ENCODE data around the gene PHF2.

The PHF2 gene

GRCh38 chr9:93568169-93568568 is 8.2 kb upstream of the PHF2 start:
- no peak for DNase-seq (ENCODE audit: low read depth)

GRCh38 chr9:93569621-93570174 is 6.7 kb upstream of the PHF2 start:
- DNase-seq (ENCODE audit: low read depth), result no peak

DNA sequence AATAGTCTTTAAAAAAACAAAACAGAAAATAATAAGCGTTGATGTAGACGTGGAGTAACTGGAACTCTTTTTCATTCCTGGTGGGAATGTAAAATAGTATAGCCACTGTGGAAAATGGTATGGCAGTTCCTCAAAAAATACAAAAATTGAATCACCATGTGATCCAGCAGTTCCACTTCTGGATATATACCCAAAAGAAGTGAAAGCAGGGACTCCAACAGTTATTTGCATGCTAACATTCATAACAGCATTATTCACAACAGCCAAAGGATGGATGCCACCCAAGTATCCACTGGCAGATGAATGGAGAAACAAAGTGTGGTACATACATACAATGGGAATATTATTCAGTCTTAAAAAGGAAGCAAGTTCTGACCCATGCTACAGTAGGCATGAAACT is 4.2 kb upstream of the PHF2 start:
- DNase-seq (ENCODE audit: low read depth), result no peak

DNA sequence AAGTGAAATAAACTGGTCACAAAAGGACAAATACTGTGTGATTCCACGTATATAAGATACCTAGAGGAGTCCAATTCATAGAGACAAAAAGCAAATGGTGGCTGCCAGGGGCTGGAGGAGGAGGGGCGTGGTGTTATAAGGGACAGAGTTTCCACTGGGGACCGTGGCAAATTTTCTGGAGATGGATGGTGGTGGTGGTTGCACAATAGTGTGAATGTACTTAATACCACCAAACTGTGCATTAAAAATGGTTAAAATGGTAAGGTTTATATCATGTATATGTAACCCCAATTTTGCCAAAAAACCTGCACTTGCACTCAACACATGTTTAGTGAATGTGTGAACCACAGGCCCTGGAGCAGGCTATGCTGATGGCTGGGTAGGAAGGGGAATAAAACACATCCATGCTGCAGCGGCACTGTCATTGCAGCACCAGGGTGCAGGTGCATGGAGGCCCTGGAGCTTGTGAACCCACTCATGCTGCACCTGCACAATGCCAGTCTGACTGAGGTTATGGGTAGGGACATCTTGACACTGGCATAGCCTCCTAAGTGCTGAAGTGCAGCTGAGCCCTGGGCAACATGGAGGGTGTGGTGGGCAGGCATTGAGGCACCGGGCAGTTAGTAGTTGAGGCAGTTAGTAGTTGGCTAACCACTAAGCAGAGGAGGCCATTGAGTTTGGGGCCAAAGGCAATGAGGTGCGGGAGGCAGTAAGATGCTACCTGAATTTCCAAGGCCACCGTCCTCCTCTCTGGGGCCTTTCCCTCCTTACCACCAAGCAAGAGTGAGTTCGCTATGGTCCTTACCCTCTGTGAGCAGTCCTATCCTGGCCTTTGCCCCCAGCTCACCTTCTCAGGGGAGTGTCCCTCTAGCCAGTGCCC is 3.5 kb upstream of the PHF2 start:
- DNase-seq (ENCODE audit: low read depth), result no peak

GRCh38 chr9:93573516-93573828 is 2.9 kb upstream of the PHF2 start:
- DNase-seq (ENCODE audit: low read depth), result no peak

GRCh38 chr9:93574091-93574899 is 2.1 kb upstream of the PHF2 start:
- no peak for DNase-seq (ENCODE audit: low read depth)

GRCh38 chr9:93574900-93575795 is 1.2 kb upstream of the PHF2 start:
- no peak for DNase-seq (ENCODE audit: low read depth)

- DNase-seq (ENCODE audit: low read depth), result no peak
Measured at GRCh38 chr9:93575796-93576257, 557 bp upstream of the PHF2 start.

DNA sequence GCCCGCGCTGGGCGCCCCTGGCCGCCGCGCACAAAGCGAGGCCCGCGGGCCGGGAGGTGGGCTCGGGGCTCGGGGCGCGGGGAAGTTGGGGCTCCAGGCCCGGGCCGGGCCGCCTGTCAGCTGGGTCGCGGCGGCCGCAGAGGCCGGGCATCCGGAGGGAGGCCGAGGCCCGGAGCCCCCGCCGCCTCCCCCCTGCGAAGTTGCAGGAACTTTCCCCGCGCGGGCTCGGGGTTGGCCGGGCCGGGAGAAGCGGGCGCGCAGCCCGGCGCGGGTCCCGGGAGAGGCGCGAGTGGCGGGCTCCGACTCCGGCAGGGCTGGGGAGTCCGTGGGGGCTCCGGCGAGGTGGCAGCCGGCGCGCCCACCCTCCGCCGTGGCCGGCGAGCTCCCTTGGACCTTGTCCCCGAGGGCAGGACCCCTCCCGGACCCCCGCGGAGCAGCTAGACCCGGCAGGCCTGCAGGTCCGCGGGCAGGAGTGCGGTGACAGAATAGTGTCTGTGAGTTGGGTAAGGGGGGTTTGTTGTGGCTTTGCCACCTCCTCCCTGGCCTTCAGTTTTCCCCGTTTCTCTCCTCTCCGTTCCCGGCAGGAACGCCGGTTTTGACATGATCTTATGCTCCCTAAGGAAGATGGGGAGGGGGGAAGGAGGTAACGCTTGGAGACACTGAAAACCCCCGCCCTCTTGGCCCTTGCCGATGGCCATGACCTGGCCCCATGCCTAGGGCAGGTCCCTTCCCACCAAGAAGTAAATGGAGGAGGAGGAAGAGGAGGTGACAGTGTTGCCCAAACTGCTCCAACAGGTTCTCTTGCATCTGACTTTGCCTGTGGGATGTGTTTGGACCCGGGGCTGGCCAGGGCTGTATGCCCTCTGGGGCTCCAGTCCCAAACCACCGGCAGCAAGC is 942 bp downstream of the PHF2 start:
- no peak for DNase-seq (ENCODE audit: low read depth)

- DNase-seq (ENCODE audit: low read depth), result no peak
Measured at GRCh38 chr9:93577975-93578682, 1.7 kb downstream of the PHF2 start.

DNA sequence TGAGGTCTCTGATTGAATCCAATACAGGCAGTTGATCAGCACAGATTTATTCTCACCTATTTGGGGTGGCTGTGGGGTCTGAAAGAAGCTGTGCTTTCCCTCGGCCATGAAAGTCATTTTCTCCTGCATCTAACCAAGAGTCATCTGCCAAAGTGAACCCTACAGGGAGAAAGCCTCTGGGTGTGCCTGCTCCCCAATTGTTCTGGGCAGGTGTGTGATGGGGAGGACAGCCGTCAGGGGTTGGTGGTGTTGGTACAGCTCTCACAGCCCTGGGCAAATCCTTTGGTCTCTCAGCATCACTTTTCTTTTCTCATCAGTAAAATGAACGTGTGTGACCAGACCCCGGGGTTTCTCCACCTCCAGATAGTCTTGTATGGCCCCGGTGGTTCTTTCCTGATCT is 2.5 kb downstream of the PHF2 start:
- no peak for DNase-seq (ENCODE audit: low read depth)

DNA sequence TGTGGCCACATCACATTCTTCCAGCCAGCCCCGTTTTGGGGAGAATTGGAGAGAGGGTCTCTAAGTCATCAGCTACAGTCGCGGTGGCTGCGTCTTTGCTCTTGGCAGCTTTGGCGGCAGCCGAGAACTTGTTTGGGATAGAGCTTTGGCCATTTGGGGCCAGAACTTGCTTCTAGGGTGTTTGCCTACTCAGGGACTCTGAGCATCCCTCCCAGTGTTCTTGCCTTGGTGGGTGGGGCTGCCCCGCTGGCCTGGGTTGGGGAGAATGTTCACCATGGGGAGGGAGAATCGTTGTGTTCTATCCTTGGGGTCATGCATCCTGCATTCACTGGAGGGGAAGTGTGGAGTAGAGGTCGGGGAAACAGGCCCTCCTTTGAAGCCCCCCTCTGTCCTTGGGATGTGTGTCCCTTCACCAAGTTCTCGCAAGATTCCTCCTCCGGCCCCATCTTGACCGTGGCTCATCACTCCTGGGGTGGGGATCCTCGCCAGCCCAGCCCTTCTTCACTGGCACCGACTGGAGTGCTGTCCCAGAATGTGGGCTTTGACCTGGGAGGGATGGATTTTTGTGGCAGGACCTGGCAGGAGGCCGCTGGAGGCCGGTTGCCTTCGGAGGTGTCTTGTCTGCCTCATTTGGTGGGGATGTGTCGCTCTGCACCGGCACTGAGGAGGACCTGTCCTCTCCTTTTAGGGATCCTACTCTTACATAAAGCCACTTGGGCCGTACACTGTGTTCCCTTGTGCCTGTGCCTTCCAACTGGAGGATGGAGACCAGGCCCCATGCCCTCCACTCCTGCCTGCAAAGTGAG is 3.5 kb downstream of the PHF2 start:
- no peak for DNase-seq (ENCODE audit: low read depth)

DNA sequence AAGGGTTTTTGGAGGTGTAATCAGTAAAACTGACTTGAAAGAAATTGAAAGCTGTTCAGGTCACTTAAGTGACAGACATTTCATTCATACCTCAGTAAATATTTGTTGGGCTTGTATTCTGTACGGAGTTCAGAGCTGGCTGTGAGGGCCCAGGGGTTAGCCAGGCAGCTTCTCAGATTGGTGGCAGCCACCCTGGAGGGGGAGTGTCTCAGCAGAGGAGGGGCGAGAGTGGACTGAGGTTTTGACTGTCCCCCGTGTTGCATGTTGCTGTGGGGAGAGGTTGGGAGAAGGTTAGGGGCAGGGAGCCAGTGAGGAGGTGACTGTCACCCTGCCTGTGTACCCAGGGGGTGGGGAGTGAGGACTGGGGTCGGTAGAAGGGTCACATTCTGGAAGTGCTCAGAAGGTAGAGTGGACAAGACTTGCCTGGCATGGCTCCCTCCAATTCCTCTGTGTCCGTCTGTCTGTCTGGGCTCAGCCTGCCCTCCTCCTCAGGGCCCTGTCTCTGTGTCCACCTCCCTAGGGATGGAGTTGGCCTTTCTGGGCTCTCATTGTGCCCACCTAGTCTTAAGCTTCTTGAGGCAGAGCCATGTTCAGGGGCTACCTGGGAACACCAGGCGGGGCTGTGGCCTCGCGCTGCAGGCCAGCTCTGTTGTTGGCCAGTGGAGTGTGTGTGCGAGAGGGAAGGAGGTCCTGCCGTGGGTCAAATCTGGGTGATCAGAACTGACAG is 4.4 kb downstream of the PHF2 start:
- no peak for DNase-seq (ENCODE audit: low read depth)

DNA sequence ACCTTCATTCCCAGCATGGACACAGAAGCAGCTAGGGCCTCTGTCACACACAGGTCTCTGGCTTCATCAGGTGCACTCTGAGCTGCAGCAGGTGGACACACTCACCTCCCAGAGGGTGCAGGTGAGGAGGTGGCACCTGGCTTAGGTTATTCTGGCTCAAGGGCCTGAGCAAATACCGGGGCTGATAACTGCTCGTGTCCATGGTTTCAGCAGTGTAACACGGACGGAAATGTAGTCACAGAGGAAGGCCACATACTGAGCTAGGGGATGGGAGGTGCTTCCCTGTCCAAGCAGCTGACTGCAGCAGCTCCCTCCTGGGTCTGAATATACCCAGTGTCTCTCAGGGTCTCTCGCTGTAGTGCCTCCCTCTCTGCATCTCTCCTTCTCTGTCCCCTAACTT is 5.7 kb downstream of the PHF2 start:
- DNase-seq (ENCODE audit: low read depth), result no peak

DNA sequence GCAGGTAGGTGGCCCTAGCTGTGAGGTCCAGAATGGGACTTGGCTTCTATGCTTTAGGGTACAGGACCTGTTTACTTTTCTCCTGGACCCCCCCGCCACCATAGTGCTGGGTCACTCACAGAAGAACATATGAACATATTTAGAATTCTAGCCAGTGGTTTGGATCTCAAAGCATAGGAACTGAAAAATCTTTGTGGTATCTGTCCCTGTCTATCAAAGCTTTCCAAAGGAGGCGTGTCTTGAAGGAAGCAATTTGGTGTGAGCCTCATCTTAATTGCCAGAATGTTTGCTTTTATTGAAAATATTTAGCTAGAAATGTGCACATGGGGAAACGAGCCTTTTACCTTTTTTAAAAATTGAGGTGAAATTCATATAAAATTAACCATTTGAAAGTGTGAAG is 6.2 kb downstream of the PHF2 start:
- no peak for DNase-seq (ENCODE audit: low read depth)

DNA sequence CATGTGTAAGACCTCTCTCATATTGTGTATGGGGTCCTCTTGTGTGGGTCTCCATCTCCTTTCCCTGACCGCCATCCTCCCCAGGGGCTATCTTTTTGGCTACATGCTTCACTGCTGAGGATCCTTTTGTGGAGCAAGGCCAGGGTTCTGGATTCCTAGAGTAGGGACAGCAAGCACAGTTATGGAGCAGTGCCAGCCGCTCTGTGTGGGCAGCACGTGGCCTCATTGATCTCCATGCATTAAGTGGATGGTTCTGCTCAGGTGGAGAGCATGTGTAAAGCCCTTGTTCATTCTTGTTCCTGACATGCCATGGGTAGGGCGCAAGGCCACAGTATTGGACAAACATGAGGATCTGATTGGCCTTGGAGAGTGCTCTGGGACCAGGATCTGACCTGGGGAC is 8.9 kb downstream of the PHF2 start:
- DNase-seq (ENCODE audit: low read depth), result no peak

DNA sequence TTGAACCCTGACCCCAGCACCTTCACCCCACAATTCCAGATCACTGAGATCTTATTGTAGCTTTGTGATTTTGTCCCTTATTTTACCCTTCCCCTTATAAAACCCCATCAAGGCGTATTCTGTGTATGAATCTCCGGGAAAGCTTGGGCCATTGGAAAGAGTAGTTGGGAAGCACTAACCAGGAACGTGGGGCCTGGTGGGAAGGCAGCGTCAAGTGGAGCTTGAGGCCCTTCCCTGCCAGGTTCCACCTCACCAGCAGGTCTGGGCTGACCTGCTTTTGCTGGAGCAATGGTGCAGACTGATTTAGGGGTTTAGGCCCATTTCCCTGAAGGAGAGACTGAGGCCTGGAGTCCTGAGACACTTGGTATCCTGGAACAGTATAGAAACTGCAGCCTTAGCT is 9.3 kb downstream of the PHF2 start:
- no peak for DNase-seq (ENCODE audit: low read depth)

GRCh38 chr9:93586290-93587057 is 10.1 kb downstream of the PHF2 start:
- DNase-seq (ENCODE audit: low read depth), result no peak

All from stromal cell of bone marrow (primary cell).